LNCAP (cell line): ENCODE results near the gene BTBD17.

Source experiments
- CTCF ChIP-seq: fragments of 450-650 bp; IDR thresholded peaks from 2 replicates; pipeline ENCODE4 v1.5.1; 2017; ENCODE audit warnings: mild to moderate bottlenecking

Gene BTBD17

GRCh38 chr17:74391771-74392170 is 30.1 kb upstream of the BTBD17 start:
- no peak for TF ChIP-seq CTCF

- TF ChIP-seq CTCF: no peak
Observed at GRCh38 chr17:74390680-74391653, 29.3 kb upstream of the BTBD17 start.

GRCh38 chr17:74389937-74390679 is 28.4 kb upstream of the BTBD17 start:
- TF ChIP-seq CTCF: no peak

GRCh38 chr17:74389084-74389753 is 27.6 kb upstream of the BTBD17 start:
- no peak for TF ChIP-seq CTCF

GRCh38 chr17:74387365-74388218 is 25.9 kb upstream of the BTBD17 start:
- TF ChIP-seq CTCF: no peak

GRCh38 chr17:74386386-74386785 is 24.7 kb upstream of the BTBD17 start:
- TF ChIP-seq CTCF: no peak
